ENCODE results near the gene HPRT1.
"Not testable (repeated sequence)": the region's sequence is repeated elsewhere in the genome, so short reads cannot be mapped to it uniquely, and the experiment has no call there.

Gene HPRT1, protein sequence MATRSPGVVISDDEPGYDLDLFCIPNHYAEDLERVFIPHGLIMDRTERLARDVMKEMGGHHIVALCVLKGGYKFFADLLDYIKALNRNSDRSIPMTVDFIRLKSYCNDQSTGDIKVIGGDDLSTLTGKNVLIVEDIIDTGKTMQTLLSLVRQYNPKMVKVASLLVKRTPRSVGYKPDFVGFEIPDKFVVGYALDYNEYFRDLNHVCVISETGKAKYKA

DNA sequence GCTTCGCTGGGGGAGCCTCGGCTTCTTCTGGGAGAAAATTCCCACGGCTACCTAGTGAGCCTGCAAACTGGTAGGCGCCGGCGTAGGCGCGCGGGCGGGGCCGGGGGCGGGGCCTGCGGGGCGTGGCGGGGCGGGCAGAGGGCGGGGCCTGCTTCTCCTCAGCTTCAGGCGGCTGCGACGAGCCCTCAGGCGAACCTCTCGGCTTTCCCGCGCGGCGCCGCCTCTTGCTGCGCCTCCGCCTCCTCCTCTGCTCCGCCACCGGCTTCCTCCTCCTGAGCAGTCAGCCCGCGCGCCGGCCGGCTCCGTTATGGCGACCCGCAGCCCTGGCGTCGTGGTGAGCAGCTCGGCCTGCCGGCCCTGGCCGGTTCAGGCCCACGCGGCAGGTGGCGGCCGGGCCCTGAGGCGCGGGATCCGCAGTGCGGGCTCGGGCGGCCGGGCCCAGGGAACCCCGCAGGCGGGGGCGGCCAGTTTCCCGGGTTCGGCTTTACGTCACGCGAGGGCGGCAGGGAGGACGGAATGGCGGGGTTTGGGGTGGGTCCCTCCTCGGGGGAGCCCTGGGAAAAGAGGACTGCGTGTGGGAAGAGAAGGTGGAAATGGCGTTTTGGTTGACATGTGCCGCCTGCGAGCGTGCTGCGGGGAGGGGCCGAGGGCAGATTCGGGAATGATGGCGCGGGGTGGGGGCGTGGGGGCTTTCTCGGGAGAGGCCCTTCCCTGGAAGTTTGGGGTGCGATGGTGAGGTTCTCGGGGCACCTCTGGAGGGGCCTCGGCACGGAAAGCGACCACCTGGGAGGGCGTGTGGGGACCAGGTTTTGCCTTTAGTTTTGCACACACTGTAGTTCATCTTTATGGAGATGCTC, at the start of gene HPRT1:
HPRT1 (plus strand) TSS at position 161 of the 857 bp plus-strand sequence; CDS start at position 308, 147 bp downstream.
- peak; percentile 77 for DNase-seq (ENCODE audit: low spot score)

DNA sequence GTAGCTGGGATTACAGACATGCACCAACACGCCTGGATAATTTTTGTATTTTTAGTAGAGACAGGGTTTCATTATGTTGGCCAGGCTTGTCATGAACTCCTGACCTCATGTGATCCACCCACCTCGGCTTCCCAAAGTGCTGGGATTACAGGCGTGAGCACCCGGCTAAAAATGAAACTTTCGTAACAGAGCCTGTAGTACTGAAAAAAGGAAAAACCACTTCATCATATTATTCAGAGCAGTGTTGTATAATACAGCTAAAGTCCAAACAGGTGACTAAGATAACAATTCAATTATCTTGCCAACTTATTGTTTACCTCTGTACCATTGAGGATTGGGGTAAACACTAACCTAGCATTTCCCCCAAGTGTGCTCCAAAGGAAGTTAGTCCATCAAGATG, 43.9 kb upstream of the HPRT1 start:
- DNase-seq (ENCODE audit: low spot score): no peak

DNA sequence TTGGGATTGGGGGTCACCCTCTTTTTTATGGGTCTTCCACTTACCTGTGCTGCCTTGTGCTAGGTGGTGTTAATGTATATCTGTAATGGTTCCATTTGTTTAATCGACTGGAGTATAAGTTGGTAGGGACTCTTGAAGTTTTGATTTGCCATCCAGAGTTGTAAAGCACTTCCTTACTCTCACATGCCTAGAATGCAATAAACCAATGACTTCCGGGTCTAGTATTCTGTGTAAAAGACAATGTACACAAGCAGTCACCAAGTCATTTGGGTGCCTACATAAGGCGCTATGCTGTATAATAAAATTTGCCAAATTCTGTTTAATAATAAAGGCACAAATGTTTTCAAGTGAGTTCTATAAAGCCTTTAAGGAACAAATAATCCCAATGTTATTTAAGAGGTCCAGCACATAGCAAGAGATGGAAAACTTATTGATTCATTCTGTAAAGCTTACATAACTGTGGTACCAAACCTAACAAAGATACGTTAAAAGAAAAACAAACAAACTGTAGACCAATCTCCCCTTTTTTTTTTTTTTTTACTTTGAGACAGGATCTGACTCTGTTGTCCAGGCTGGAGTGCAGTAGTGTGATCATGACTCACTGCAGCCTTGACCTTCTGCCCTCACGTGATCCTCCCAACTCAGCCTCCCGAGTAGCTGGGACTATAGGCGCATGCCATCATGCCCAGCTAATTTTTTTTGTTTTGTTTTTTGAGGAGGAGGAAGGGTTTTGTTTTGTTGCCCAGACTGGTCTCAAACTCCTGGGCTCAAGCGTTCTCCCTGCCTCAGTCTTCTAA, 41.5 kb upstream of the HPRT1 start:
- DNase-seq (ENCODE audit: low spot score): no peak

DNA sequence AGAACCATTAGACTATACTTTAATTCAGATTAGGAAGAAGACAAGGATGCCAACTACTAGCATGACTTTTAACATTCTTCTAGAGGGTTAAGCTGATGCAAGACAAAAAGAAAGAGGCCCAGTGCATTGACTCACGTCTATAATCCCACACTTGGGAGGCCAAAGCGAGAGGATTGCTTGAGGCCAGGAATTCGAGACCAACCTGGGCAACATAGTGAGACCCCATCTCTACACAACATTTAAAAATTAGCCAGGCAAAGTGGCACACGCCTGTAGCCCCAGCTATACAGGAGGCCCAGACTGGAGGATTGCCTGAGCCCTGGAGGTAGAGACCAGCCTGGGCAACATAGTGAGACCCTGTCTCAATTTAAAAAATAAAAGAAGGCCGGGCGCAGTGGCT, 40.2 kb upstream of the HPRT1 start:
- DNase-seq (ENCODE audit: low spot score): no peak

DNA sequence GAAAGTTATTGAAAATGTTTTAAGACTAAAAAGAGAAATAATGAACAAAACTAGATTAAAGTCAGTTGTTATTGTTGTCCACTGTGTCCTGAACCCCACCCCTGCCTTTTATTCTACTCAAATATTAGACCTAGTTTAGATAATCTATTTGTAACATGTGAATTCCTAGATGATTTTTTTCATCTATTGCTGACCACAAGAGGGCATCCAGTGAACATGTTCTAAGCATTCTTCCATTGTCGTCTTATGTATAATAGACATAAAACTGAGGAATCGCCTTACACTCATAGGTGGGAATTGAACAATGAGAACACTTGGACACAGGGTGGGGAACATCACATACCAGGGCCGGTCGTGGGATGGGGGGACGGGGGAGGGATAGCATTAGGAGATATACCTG, 36.4 kb upstream of the HPRT1 start:
- peak; percentile 30 for DNase-seq (ENCODE audit: low spot score)

DNA sequence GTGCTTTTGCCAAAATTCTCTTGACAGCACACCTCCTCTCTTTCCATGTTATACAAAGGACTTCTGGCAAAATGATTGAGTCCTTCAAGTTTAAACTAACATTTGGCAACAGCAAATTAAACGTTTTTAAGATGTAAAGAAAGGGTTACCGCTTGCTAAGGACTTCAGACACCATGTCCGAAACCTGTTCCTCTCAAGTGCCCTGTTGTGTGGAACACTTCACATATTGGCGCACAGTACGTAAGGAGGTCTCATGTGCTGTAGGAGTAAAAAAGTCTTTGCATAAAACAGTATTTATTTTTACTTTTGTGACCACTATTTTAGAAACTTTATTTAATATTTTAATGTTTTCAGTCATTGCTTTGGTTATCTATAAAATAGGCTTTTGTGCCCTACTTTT, 33.7 kb upstream of the HPRT1 start:
- no peak for DNase-seq (ENCODE audit: low spot score)

DNA sequence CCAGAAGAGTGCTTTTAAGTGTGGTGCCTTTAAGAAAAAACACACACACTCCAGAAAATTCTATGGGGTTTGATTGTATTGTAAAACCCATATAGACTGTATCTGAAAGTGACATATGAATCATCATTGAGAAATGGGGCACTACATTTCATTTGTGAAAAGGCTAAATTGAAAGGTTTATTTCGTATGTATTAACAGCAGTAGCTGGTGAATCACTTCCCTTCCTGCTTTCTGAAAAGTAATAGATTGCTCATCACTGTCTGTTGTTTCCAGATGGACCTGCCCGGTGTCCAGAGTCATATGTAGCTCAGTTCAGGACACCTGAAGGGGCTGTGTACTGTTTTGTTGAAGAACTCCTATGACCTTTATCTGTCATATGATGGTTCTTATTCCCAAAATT, 28.1 kb upstream of the HPRT1 start:
- DNase-seq (ENCODE audit: low spot score): no peak

DNA sequence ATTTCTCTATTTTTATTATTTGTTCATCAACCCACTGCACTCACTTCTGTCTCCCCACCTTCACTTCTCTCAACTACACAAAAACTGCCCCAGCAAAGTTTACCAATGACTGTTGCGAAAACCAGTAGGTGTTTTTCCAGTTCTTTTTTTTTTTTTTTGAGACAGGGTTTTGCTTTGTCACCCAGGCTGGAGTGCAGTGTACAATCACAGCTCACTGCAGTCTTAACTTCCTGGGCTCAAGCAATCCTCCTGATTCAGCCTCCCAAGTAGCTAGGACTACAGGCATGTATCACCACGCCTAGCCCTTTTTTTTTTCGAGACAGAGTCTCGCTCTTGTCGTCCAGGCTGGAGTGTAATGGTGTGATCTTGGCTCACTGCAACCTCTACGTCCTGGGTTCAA, 24.1 kb upstream of the HPRT1 start:
- DNase-seq (ENCODE audit: low spot score): no peak

DNA sequence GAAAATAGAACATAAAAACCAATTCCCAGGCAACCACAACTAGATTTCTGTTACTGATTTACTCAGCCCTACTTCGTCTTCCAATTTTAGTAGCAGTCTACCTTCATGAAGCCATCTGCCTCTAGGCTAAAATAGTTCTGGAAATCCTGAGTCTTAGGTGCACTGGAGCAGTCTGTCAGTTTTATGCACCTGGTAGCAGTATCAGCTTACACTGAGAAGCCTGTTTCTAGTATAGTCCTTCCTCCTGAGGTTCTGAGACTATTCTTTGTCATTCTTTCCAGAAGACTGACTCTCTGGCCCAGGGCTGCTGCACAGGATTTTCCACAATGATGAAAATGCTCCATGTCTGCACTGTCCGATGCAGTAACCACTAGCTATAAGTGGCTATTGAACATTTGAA, 16.9 kb upstream of the HPRT1 start:
- DNase-seq (ENCODE audit: low spot score): no peak

DNA sequence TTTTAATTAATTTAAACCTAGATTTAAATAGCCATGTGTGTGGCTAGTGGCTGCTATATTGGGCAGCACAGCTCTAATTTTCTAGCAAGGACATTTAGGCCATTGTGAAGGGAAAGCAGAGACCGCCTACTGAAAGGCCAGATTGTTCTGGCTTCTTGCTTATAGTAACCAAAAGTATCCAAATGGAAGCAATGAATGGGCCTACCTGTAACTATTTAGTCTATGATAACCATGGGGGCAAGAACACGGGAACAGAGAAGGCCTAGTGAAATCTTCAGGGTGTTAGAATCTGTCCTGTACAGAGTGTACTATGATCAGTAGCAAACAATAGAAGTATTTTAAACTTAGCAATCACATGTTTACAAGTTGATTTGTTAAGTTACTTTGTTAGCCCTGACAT, 16.5 kb upstream of the HPRT1 start:
- DNase-seq (ENCODE audit: low spot score): no peak

DNA sequence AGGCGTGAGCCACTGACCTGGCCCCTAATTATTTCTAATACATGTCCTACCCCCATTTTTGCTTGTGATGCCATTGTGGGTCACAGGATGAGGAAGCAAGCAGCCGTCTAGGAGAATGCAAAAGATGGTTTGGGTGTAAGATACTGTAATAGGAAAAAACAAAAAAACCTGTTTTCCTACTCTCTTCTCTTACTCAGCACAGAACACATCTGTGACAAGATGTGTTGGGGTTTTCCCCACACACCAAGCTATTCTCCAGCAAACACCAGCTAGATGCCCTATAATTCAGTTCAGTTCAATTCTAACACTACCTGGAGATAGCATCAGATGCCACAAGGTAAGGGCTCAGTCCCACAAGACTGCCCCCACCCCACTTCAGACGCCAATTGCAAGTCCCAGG, 15.3 kb upstream of the HPRT1 start:
- DNase-seq (ENCODE audit: low spot score): no peak

DNA sequence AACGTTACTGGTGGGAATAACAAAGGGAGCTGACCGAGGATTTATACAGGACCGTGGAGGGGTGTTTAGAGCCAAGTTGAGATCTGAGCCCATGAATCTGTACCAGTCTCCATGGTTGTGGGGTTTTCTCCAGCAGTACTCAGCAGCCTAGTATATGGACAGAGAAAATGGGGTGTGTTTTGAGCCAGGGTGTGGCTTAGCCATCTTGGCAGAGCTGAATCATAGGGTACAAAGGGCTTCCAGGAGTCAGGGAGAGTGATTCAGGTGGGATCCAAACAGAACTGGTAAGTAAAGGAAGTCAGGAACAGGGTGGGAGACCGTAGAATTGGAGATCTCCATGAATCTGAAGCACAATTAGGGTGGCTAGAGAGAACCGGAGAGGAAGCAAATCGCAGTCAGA, 7.4 kb upstream of the HPRT1 start:
- no peak for DNase-seq (ENCODE audit: low spot score)

DNA sequence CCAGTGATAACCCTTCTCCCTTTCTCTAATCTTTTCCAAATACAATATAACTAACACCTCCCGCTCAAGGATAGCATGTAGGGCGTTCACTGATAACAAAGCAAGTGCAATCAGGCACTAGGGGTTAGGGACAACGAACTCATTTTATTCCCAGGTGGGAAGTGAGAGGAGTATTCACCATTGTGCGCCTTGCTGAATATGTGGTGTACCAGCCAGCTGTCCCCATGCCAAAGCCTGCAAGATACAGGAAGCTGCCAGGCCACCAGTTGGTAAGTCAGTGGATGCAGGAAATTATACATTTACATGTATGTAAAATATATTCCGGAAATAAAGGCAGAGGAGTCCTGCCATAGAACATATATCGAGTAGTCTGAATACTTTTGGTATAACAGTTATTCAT, 6.3 kb upstream of the HPRT1 start:
- no peak for DNase-seq (ENCODE audit: low spot score)

DNA sequence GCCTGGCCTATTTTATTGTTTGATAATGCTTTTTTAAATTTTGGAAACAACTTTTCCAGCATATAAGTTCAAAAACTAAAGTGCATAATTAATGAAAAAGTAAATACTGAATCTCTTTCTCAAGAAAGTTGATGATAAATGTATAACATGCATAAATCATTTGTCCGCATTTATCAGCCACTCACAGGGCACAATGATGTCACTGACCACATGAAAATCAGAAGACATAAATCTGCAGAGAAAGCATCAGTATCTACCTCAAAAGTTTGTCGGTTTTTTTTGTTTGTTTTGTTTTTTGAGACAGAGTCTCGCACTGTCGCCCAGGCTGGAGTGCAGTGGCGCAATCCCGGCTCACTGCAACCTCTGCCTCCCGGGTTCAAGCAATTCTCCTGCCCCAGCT, 5.5 kb upstream of the HPRT1 start:
- no peak for DNase-seq (ENCODE audit: low spot score)

DNA sequence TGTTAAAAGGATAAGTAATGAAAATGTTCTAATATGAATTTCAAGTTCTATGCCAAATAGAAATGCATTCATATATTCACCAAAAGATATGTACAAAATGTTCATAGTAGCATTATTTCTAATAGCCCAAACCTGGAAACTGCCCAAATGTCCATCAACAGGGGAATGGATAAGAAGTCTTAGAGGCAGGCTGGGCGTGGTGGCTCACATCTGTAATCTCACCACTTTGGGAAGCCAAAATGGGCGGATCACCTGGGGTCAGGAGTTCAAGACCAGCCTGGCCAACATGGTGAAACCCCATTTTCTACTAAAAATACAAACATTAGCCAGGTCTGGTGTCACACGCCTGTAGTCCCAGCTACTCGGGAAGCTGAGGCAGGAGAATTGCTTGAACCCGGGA, 2.3 kb upstream of the HPRT1 start:
- DNase-seq (ENCODE audit: low spot score): no peak

DNA sequence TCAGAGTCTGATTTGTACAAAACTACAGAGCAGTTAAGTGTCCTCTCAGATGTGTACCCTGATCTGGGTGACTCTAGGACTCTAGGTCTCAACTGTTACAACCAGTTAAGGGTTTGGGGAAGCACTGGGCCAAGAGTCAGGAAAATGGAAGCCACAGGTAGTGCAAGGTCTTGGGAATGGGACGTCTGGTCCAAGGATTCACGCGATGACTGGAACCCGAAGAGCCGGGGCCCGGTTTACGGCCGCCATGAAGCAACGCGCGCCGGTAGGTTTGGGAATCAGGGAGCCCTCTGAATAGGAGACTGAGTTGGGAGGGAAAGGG, 321 bp upstream of the HPRT1 start:
- DNase-seq (ENCODE audit: low spot score): peak; percentile 21

DNA sequence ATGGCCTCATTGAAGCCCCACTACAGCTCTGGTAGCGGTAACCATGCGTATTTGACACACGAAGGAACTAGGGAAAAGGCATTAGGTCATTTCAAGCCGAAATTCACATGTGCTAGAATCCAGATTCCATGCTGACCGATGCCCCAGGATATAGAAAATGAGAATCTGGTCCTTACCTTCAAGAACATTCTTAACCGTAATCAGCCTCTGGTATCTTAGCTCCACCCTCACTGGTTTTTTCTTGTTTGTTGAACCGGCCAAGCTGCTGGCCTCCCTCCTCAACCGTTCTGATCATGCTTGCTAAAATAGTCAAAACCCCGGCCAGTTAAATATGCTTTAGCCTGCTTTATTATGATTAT, 876 bp downstream of the HPRT1 start:
- DNase-seq (ENCODE audit: low spot score): peak; percentile 42

DNA sequence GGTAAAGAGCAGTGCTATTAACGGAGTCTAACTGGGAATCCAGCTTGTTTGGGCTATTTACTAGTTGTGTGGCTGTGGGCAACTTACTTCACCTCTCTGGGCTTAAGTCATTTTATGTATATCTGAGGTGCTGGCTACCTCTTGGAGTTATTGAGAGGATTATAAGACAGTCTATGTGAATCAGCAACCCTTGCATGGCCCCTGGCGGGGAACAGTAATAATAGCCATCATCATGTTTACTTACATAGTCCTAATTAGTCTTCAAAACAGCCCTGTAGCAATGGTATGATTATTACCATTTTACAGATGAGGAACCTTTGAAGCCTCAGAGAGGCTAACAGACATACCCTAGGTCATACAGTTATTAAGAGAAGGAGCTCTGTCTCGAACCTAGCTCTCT, 1.5 kb downstream of the HPRT1 start:
- DNase-seq (ENCODE audit: low spot score): peak; percentile 32

DNA sequence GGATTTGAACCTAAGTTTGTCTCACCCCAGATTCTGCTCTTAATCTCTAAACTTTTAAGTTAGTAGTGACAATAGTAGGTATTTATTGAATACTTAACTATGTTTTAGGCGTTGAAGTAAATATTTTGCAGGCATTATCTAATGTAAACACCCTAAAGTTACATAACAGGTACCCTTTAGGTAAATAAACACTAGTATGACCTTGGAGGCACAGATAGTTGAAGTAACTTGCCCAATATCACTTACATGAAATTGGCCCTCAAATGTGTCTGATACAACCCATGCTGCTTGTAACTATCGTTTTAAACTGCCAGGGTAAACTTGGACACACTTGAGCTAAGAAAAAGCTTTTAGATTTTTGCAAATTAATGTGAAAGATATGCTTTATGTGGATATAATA, 3.0 kb downstream of the HPRT1 start:
- no peak for DNase-seq (ENCODE audit: low spot score)

DNA sequence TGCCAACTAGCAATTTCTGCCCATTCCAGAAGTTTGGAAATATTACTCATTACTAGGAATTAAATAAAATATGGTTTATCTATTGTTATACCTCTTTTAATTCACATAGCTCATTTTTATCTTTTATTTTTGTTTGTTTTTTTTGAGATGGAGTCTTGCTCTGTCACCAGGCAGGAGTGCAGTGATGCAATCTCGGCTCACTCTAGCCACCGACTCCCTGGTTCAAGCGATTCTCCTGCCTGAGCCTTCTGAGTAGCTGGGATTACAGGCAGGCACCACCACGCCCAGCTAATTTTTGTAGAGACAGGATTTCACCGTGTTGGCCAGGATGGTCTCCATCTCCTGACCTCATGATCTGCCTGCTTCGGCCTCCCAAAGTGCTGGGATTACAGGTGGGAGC, 4.5 kb downstream of the HPRT1 start:
- DNase-seq (ENCODE audit: low spot score): not testable (repeated sequence)

DNA sequence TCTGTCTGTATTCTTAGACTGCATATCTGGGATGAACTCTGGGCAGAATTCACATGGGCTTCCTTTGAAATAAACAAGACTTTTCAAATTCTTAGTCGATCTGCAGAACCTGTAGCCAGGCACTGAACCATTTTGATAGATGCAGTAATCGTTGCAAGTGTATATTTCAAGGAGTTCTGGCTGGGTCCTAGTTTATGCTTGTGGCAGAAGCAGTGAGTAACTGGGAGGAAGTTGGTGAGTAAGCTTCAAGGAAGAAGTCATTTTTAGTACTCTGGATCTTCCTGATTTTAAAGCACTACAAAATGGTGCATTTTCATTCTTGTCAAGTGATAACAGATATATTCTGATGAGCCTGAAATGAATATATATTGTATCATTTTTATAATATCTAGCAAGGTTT, 9.5 kb downstream of the HPRT1 start:
- no peak for DNase-seq (ENCODE audit: low spot score)

DNA sequence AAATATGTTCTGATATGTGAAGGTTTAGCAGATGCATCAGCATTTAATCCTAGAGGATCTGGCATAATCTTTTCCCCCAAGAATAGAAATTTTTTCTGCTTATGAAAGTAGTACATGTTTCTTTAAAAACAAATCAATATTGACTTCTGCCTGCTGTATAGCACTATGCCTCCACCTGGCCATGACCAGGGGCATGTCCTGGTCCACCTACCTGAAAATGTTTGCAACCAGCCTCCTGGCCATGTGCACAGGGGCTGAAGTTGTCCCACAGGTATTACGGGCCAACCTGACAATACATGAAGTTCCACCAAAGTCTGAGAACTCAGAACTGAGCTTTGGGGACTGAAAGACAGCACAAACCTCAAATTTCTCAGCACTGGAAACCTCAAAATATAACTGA, 10.0 kb downstream of the HPRT1 start:
- DNase-seq (ENCODE audit: low spot score): no peak

DNA sequence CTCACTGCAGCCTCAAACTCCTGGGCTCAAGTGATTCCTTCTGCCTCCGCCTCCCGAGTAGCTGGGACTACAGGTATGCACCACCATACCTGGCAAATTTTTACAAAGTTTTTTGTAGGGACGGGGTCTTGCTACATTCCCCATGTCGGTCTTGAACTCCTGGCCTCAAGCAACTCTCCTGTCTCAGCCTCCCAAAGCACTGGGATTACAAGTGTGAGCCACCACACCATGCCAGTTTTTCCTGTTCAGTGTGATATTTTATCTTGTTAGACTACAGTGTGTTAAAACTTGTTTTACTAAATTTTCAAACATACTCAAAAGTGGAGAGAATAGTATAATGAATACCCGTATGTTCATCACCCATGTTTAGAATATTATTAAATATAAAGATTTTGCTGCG, 12.1 kb downstream of the HPRT1 start:
- no peak for DNase-seq (ENCODE audit: low spot score)
